SK-N-SH treated with all-trans-retinoic acid at 6 μM for 48 hours (cell line): ENCODE data around the gene SYNE2.

Experiments used
- ATAC-seq: fragments of 200-7000 bp; cut with Tn5 transposase; 3 replicates; pipeline ENCODE4 v1.9.1; 2020; ENCODE audit warnings: mild to moderate bottlenecking, moderate library complexity
- ARNTL ChIP-seq: fragments of 450-650 bp; formaldehyde crosslinking; IDR thresholded peaks from 2 replicates; pipeline ENCODE4 v1.5.0; 2020; ENCODE audit warnings: low read depth, mild to moderate bottlenecking, moderate library complexity, borderline replicate concordance
- BACH2 ChIP-seq: fragments of 250-450 bp; sonication (Bioruptor Pico); IDR thresholded peaks from 2 replicates; pipeline ENCODE4 v1.9.0; 2021; ENCODE audit warnings: mild to moderate bottlenecking, borderline replicate concordance
- CREB5 ChIP-seq: fragments of 250-450 bp; sonication (Bioruptor Pico); IDR thresholded peaks from 2 replicates; pipeline ENCODE4 v1.5.1; 2020; ENCODE audit warnings: low read depth, mild to moderate bottlenecking, moderate library complexity
- CSDC2 ChIP-seq: fragments of 250-450 bp; sonication (Bioruptor Pico); IDR thresholded peaks from 2 replicates; pipeline ENCODE4 v1.5.0; 2020; ENCODE audit warnings: mild to moderate bottlenecking, moderate library complexity
- CSRNP3 ChIP-seq: fragments of 250-450 bp; sonication (Bioruptor Pico); IDR thresholded peaks from 2 replicates; pipeline ENCODE4 v1.5.1; 2021; ENCODE audit warnings: mild to moderate bottlenecking, moderate library complexity
- ESRRG ChIP-seq: fragments of 250-450 bp; sonication (Bioruptor Pico); IDR thresholded peaks from 2 replicates; pipeline ENCODE4 v1.6.1; 2021; ENCODE audit warnings: mild to moderate bottlenecking
- GLIS3 ChIP-seq: fragments of 250-450 bp; sonication (Bioruptor Pico); IDR thresholded peaks from 2 replicates; pipeline ENCODE4 v1.5.0; 2020; ENCODE audit warnings: mild to moderate bottlenecking, moderate library complexity
- ISL1 ChIP-seq: fragments of 250-450 bp; sonication (Bioruptor Pico); IDR thresholded peaks from 2 replicates; pipeline ENCODE4 v2.1.2; 2022; ENCODE audit warnings: mild to moderate bottlenecking, moderate library complexity
- OSR1 ChIP-seq: fragments of 250-450 bp; sonication (Bioruptor Pico); IDR thresholded peaks from 2 replicates; pipeline ENCODE4 v1.8.0; 2022; ENCODE audit warnings: moderate library complexity, mild to moderate bottlenecking, inconsistent platforms
- PPARA ChIP-seq: fragments of 250-450 bp; sonication (Bioruptor Pico); IDR thresholded peaks from 2 replicates; pipeline ENCODE4 v1.5.0; 2020; ENCODE audit warnings: mild to moderate bottlenecking, borderline replicate concordance
- RARB ChIP-seq: fragments of 250-450 bp; sonication (Bioruptor Pico); IDR thresholded peaks from 2 replicates; pipeline ENCODE4 v1.8.0; 2021; ENCODE audit warnings: mild to moderate bottlenecking, moderate library complexity
- SNAI2 ChIP-seq: fragments of 250-450 bp; sonication (Bioruptor Pico); IDR thresholded peaks from 2 replicates; pipeline ENCODE4 v1.5.0; 2020; ENCODE audit warnings: mild to moderate bottlenecking, moderate library complexity
- TCF4 ChIP-seq: fragments of 250-450 bp; sonication (Bioruptor Pico); IDR thresholded peaks from 2 replicates; pipeline ENCODE4 v1.8.0; 2021; ENCODE audit warnings: mild to moderate bottlenecking, moderate library complexity, borderline replicate concordance
- ZC3H10 ChIP-seq: fragments of 250-450 bp; sonication (Bioruptor Pico); IDR thresholded peaks from 2 replicates; pipeline ENCODE4 v1.5.1; 2021; ENCODE audit warnings: mild to moderate bottlenecking, moderate library complexity
- ZFP3 ChIP-seq: fragments of 250-450 bp; sonication (Bioruptor Pico); IDR thresholded peaks from 2 replicates; pipeline ENCODE4 v1.5.0; 2020; ENCODE audit warnings: mild to moderate bottlenecking, moderate library complexity
- ZFP30 ChIP-seq: fragments of 450-650 bp; formaldehyde crosslinking; IDR thresholded peaks from 2 replicates; pipeline ENCODE4 v1.5.0; 2022; ENCODE audit warnings: mild to moderate bottlenecking, moderate library complexity
- ZNF565 ChIP-seq: fragments of 450-650 bp; formaldehyde crosslinking; conservative IDR thresholded peaks from 2 replicates; pipeline ENCODE4 v1.5.0; 2020; ENCODE audit warnings: low read depth, mild to moderate bottlenecking, moderate library complexity
- ZNF8 ChIP-seq: fragments of 450-650 bp; formaldehyde crosslinking; IDR thresholded peaks from 2 replicates; pipeline ENCODE4 v1.5.0; 2020; ENCODE audit warnings: mild to moderate bottlenecking, moderate library complexity
- TF ChIP-seq, protein P1 (sequence below): fragments of 250-450 bp; sonication (Bioruptor Pico); IDR thresholded peaks from 2 replicates; pipeline ENCODE4 v1.8.0; 2020; ENCODE audit warnings: mild to moderate bottlenecking, moderate library complexity, borderline replicate concordance
- TF ChIP-seq, protein P2 (sequence below): fragments of 250-450 bp; sonication (Bioruptor Pico); IDR thresholded peaks from 2 replicates; pipeline ENCODE4 v1.8.0; 2021; ENCODE audit warnings: low read depth, mild to moderate bottlenecking, moderate library complexity, borderline replicate concordance

The SYNE2 gene

GRCh38 chr14:63956326-63956725, 103.5 kb downstream of the SYNE2 start (continued):
- TF ChIP-seq ARNTL (CRISPR knock-in tag) (no peak), CREB5 (CRISPR knock-in tag) (no peak), OSR1 (CRISPR knock-in tag) (no peak)

DNA sequence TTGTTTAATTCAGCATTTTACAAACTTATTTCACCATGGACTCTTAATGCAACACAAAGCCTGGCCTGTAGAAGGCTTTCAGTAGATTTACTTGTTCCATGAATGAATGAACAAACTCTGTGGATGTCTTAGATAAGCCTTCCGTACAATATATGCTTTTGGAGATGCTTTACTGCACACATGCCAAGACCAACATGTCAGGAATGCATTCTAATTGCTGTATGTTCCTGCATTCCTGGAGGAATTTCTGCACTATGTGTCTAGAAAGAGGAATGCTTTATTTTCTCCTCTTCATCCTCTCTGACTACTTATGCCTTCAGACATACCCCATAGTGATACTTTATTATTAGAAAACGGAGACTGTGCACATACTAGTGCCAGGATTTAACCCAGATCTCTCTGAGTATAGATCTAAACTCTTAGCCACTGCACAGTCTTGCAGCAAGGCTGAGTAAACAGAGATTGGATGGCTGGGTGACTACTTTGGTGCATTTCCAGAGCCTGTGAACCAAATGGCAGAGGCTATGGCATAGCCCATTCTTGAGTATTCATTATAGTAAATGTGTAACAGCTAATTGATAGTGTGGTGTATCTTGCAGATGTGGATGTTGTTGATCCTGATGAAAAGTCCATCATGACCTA, 108.2 kb downstream of the SYNE2 start:
- TF ChIP-seq SNAI2 (CRISPR knock-in tag) (no peak), CREB5 (CRISPR knock-in tag) (no peak), ZC3H10 (CRISPR knock-in tag) (no peak), ZFP3 (CRISPR knock-in tag) (no peak), ISL1 (0 out of 2 replicates have a peak, but pooled peaks have one; percentile 19), PPARA (CRISPR knock-in tag) (no peak), CSRNP3 (no peak)
- TF ChIP-seq, protein P1, sequence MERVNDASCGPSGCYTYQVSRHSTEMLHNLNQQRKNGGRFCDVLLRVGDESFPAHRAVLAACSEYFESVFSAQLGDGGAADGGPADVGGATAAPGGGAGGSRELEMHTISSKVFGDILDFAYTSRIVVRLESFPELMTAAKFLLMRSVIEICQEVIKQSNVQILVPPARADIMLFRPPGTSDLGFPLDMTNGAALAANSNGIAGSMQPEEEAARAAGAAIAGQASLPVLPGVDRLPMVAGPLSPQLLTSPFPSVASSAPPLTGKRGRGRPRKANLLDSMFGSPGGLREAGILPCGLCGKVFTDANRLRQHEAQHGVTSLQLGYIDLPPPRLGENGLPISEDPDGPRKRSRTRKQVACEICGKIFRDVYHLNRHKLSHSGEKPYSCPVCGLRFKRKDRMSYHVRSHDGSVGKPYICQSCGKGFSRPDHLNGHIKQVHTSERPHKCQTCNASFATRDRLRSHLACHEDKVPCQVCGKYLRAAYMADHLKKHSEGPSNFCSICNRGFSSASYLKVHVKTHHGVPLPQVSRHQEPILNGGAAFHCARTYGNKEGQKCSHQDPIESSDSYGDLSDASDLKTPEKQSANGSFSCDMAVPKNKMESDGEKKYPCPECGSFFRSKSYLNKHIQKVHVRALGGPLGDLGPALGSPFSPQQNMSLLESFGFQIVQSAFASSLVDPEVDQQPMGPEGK, result no peak
- ATAC-seq, result peak; percentile 56

DNA sequence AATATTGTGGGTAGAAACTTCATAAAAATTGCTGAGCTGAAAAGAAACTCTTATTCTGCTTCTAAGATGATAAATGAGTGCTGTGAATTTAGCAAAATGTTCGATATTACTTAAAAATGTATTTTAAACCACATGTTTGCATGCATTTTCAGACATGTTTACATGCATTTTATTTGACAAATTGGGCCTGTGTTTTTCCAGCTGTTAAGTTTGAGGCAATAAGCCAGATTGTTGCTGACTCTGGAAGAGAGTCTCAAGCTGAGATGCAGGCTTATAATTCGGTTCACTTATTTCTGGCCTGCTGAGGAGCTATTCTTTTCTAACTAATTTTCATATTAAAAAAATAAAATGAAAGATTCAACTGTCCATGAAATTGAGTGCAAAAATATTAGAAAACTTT, 110.1 kb downstream of the SYNE2 start:
- TF ChIP-seq SNAI2 (CRISPR knock-in tag) (no peak), RARB (CRISPR knock-in tag) (no peak), PPARA (CRISPR knock-in tag) (no peak), CSRNP3 (no peak), BACH2 (CRISPR knock-in tag) (no peak), ZNF8 (CRISPR knock-in tag) (no peak)
- TF ChIP-seq, protein P2, sequence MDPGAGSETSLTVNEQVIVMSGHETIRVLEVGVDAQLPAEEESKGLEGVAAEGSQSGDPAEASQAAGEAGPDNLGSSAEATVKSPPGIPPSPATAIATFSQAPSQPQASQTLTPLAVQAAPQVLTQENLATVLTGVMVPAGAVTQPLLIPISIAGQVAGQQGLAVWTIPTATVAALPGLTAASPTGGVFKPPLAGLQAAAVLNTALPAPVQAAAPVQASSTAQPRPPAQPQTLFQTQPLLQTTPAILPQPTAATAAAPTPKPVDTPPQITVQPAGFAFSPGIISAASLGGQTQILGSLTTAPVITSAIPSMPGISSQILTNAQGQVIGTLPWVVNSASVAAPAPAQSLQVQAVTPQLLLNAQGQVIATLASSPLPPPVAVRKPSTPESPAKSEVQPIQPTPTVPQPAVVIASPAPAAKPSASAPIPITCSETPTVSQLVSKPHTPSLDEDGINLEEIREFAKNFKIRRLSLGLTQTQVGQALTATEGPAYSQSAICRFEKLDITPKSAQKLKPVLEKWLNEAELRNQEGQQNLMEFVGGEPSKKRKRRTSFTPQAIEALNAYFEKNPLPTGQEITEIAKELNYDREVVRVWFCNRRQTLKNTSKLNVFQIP (CRISPR knock-in tag), result no peak
- no peak for ATAC-seq

DNA sequence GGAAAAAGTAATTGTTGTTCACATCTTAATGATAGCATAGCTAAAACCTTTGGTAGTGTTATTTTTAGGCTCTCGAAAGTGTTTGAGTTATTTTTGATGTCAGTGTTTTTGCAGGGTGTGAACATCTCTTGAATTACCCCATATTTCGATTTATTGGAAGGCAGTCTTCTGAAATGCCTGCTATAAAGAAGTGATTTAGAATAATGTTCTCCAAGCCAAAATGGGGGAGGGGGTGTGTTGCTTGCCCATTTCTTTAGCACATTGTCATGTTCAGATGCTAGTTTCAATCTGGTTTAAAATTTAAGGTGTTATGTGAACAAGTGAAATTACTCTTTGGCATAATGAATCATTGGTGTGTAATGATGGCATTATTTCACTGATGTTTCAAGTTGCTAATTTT, 110.6 kb downstream of the SYNE2 start:
- ATAC-seq, result no peak
- TF ChIP-seq CSDC2 (CRISPR knock-in tag) (no peak), OSR1 (CRISPR knock-in tag) (no peak), GLIS3 (CRISPR knock-in tag) (no peak), ZNF565 (CRISPR knock-in tag) (no peak), ESRRG (CRISPR knock-in tag) (no peak), ISL1 (no peak), TCF4 (CRISPR knock-in tag) (no peak), ARNTL (CRISPR knock-in tag) (no peak), SNAI2 (CRISPR knock-in tag) (no peak), ZFP30 (no peak), CREB5 (CRISPR knock-in tag) (no peak), PPARA (CRISPR knock-in tag) (no peak), ZC3H10 (CRISPR knock-in tag) (no peak)
- TF ChIP-seq, protein P1, result no peak
- TF ChIP-seq, protein P2 (CRISPR knock-in tag), result no peak
